Measurements from ENCODE around the gene CCDC92B.
"Not testable (repeated sequence)": the region's sequence is repeated elsewhere in the genome, so short reads cannot be mapped to it uniquely, and the experiment has no call there.

The CCDC92B gene

DNA sequence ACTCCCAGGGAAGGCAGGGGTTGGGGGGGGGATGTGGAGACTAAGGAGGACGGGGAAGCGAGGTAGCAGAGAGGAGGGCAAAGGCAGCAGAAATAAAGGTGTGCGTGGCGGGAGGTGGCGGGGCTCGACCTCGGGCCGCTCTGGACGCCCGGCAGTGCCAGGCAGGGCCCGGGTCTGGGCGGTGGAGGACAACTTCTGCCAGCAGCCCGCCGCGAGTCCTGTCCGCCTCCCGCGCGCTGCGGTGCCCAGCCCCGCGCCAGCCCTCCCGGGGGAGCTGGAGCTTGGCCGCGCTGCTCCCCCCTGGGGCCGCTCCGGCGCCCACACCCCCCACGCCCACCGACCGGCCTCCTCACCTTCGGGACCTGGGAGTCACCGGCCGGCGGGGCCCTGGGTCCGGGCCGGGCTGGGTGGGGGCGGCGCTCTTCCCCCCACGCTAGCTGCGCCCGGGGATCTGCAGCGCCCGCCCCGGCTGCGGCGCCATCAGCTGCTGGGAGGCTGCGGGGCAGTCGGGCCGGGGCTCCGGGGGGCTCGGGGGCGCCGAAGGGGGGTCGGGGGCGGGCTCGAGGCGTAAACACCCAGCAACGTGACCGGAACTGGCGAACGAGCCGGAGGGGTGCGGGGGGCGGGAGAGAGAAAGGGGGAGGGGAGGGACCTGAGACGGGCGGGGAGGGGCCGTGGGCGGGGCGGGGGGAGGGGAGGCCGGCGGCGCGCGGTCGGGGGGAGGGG, at the start of gene CCDC92B:
Gene CCDC92B (minus strand): TSS at position 595 of the 726 bp plus-strand sequence. CDS start 14,507 bp downstream, outside the sequence.
- no peak for FAIRE-seq
- no peak for DNase-seq (ENCODE audit: insufficient read length, low spot score)

DNA sequence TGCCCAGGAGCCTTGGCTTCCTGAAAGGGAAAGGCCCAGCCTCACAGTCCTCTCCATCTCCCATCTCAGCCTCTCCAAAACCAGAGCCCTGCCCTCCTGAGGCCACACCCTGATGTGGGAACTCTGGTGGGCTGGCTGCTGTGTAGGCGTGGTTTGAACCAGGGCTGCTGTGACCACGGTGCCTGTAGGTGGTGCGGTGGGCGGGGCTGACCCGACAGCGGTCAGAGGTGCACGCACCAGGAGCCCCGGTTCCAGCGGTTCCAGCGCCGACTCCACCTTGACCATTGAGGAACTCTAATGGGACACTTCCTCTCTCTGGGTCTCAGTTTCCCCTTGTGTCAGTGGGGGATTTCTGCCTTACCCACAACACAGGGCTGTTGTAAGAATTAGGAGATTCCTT, 49.2 kb upstream of the CCDC92B start:
- FAIRE-seq (no peak), DNase-seq (ENCODE audit: insufficient read length, low spot score) (no peak)

DNA sequence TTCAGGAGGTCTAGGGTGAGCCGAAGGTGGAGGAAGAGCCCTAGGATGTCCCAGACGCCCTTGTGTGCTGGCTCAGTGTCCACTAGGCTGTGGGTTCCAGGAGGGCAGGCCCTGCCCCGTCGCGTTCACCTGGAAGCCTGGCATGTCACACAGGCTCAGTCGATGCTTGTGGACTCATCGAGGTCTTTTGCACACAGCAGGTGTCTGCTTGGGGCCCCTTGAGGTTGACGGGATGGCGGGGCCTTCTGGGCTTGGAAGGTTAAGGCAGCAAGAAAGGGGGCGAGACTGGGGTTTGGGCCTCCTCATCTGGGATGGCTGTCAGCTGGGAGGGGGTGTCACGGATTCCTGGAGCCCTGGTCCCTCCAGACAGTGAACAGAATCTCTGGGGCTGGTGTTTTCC, 48.7 kb upstream of the CCDC92B start:
- FAIRE-seq (no peak), DNase-seq (ENCODE audit: insufficient read length, low spot score) (no peak)

DNA sequence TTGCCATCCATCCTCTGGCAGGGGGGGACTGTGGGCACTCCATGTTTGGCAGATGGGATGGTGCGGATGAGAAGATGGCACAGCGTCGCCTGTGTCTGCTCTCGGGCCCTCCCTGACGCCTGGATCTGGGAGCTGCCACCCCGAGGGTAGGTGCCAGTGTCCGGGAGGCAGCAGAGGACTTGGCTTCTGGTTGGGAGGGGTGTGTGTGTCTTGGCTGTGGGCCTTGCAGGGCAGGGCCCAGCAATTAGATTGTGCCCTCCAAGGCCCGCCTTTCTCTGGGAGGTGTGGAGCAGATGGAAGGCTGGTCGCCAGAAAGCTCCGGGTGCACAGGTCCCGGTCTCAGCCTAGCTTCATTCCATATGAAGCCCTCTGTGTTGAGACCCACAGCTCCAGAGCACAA, 48.2 kb upstream of the CCDC92B start:
- DNase-seq (ENCODE audit: insufficient read length, low spot score): no peak
- FAIRE-seq: no peak

DNA sequence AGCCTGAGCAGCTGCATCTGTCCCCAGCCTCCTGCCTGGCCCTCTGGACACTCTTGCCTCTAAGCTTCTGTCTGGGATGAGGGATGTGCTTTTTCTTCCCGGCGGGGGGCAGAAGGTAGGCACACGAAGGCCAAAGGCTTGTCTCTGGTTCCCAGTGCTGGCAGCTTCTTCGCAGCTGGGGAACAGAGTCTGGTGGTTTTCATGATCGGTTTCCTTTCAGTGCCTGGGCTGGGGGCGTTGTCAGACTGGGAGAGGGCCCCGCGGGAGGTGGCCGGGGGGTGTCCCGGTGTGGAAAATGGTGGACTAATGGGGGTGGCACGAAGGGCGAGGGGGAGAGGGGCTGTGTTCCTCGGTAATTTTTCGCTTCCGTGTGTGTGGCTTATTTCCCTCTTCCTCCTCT, 47.8 kb upstream of the CCDC92B start:
- no peak for DNase-seq (ENCODE audit: insufficient read length, low spot score)
- FAIRE-seq: no peak

DNA sequence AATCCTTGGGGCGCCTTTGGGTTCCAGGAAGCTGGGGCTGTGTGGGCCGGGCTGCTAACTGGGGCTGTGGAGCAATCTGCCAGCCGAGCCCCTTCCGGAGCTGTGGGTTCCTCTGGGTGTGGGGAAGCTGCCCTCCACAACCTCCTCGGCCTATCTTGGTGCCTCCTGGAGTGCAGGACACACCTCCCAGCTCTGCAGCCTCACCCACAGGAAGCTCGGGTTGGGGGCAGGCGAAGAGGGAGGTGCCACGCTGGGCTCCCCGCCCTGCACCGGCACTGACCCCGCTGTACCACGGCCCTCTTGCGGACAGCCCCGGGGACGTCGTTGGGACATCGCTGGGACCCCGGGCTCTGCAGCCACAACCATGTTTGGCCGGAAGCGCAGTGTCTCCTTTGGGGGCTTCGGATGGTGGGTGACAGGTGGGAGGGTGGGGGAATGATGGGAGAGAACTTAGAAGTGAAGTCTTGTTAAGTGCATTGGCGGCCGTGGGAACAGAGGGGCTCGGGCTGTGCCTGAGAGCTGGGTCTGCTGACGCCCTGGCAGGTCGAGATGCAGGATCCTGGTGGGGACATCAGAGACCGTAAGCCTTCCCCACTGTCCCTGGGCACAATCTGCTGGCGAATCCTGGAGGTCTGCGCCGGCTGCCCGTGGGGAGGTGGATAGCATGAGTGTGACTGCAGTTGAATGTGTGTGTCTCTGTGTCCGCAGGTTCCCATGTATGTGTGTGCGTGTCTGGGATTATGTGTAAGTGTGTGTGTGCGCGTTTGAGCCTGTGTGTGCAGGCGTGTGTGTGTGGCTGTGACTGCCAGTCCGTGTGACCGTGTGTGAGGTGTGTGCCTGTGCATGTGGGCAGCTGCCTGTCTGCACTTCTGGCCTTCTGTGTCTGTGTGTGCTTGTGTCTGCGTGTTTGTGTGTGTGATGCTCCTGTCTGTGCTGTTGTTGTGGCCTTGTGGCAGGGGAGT, 47.0 kb upstream of the CCDC92B start, which contains the start of gene RAP1GAP2:
Gene RAP1GAP2 (plus strand): TSS at position 275 of the 962 bp plus-strand sequence. CDS start 90 bp downstream, at position 365.
- FAIRE-seq (no peak), DNase-seq (ENCODE audit: insufficient read length, low spot score) (no peak)

DNA sequence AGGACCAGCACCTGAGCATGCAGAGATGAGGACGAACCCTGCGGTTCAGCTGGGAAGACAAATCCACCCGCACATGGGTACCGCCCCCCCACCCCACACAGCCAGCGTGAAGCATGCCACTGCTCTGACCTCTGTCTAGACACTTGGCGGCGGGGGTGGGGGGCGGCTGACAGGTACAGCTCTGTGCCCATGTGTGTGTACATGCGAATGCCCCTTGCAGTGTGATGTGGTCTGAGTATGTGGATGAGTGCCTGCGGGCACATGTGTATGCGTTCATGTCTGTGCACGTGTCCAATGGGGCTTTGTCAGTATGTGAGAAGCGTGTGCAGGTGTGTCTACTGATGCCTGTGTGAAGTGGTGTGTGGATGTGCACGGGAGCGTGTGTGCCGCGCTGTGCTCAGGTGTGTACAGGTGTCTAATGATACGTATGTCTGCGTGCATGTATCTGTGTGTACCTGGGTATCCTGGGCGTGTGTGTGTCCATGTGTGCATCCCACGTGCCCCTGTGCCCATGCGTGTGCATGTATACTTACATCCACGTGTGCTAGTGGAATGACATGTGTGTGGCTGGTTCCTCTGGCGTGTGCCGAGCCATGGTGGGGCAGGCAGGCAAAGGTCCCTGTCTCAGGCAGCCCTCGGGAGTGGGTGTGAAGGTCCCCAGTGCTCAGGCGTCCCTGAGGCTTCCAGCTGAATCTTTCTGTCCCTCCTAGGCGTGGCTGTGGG, 46.1 kb upstream of the CCDC92B start:
- FAIRE-seq (peak; percentile 91), DNase-seq (ENCODE audit: insufficient read length, low spot score) (no peak)

DNA sequence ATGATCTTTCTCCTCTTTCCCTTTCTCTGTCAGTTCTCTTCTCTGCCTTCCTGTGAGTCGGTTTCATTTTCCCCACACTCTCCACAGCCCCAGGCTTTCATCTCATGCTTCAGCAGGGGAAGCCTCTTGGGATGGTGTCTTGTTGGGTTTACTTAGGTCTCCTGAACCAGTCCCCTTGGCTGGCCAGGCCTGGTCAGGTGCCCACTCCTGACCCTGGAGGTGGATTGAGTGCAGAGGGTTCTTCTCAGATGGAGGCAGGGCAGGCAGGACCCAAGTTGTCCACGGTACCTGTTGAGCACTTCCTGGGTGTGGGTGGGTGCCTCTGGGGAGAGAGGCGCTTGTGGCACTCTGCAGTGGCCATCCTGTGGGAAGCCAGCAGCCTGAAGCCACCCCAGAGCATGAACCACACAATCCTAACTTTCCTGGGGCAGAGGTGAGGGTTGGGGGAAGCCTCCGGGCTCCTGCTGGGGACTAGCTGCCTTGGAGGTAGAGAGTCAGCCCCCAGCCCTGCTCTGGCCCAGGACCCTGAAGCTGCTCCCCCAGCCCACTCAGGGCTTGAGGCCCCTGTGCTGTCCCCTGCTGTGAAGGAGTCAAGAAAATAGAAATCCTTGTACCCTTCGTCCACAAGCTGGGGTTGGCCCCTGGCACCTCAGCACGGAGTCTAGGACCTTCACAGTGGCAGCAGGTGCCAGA, 44.8 kb upstream of the CCDC92B start:
- FAIRE-seq (no peak), DNase-seq (ENCODE audit: insufficient read length, low spot score) (no peak)

DNA sequence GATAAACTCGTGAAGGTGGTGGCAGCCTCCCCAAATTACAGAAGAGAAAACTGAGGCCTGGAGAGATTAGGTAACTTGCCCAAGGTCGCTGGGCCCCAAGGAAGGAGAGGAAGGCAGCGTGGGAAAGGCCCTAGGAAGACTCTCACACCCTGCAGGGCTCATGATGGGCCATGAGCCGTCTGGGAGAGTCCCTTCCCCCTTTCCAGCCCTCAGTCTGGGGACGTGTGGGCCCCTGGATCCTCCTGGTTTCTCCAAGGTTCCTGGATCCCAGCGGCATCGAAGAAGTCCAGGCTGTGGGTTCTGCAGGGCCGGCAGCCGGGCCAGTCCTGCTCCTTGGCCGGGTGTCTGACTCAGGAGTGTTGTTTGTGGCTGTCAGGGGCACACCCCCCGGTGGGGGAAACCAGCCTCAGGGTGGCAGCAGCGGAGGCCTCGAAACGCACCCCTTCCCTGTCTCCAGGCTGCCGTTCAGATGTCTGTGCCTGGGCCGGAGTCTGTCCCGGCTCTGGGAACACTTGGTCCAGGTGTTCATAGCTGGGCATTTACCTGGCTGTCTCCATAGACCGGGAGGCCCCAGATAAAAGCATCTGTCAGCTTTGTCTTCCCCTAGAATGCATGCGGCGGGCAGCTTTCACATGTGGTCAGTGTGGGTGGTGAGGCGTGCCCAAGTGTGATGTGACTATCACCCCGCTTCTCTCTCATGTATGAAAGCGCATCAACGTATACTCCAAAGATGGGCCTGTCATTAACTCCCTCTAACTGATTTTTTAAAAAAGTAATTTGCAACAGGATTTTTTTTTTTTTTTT, 43.1 kb upstream of the CCDC92B start:
- DNase-seq (ENCODE audit: insufficient read length, low spot score) (no peak), FAIRE-seq (no peak)

DNA sequence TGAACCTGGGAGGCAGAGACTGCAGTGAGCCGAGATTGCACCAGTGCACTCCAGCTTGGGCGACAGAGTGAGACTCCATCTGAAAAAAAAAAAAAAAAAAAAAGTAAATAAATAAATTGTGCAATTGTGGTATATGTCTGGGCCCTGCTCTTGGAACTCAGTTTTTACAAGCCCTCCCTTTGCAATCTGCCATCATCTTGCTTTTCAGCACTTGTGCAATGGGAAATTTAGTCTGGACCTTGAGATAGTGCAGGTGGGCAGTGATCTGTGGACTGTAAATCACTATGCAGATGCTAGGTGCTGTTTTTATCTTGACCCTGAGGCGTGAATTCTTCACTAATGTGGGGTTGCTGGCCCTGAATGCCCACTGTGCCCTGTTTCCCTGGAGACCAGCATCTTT, 40.2 kb upstream of the CCDC92B start:
- FAIRE-seq: no peak
- no peak for DNase-seq (ENCODE audit: insufficient read length, low spot score)

DNA sequence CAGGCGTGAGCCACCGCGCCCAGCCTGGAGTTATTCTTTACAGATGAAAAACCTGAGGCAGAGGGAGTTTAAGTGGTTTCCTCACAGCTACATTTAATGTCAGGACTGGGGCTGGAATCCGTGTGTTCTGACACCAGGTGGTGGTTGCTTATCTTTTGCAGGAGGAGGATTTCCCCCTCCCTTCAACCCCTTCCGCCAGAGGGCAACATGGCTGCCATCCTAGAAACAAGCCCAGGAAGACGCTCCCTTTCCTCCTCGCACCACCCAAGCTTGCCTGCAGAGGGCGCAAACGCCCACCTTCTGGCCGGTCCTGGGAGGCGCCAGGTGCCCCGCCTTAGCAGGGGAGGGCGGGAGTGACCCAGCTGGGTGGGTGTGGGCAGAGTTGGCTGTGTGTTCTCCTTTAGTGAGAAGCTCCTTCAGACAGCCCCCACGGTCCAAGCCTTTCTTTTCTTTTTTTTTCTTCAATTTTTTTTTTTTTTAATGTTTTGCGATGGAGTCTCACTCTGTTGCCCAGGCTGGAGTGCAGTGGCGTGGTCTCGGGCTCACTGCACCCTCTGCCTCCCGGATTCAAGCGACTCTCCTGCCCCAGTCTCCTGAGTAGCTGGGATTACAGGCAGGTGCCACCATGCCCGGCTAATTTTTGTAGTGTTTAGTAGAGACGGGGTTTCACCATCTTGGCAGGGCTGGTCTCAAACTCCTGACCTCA, 36.9 kb upstream of the CCDC92B start:
- DNase-seq (ENCODE audit: insufficient read length, low spot score) (peak; percentile 95), FAIRE-seq (peak; percentile 90)

DNA sequence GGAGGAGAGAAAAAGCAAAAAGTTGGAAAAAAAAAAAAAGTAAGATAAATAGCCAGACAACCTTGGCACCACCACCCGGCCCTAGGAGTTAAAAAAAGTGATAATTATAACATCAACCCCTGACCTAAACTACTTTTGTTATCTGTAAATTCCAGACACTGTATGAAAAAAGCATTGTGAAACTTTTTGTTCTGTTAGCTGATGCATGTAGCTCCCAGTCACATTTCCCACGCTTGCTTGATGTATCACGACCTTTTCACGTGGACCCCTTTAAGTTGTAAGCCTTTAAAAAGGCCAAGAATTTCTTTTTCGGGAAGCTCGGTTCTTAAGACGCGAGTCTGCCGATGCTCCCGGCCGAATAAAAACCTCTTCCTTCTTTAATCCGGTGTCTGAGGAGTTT, 35.9 kb upstream of the CCDC92B start:
- DNase-seq (ENCODE audit: insufficient read length, low spot score); FAIRE-seq: not testable (repeated sequence)

DNA sequence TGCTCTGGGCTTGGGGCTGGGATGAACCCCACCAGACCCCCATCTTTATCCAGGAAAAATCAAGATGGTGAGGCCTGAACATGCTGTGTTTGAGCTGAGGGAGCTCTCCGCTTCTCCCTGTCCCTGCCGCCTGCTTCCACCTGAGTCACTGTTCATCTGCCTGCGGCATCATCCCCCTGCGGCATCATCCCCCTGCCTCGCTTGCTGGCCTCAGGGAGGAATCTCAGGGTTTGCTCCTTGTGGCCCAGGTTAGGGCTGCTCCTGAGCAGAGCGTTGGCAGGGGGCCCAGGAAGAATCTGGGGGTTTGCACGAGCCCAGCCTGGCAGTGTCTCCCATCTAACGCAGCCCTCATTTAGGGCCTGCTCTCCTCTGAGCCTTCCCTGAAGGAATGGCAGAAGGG, 35.4 kb upstream of the CCDC92B start:
- DNase-seq (ENCODE audit: insufficient read length, low spot score) (no peak), FAIRE-seq (no peak)

DNA sequence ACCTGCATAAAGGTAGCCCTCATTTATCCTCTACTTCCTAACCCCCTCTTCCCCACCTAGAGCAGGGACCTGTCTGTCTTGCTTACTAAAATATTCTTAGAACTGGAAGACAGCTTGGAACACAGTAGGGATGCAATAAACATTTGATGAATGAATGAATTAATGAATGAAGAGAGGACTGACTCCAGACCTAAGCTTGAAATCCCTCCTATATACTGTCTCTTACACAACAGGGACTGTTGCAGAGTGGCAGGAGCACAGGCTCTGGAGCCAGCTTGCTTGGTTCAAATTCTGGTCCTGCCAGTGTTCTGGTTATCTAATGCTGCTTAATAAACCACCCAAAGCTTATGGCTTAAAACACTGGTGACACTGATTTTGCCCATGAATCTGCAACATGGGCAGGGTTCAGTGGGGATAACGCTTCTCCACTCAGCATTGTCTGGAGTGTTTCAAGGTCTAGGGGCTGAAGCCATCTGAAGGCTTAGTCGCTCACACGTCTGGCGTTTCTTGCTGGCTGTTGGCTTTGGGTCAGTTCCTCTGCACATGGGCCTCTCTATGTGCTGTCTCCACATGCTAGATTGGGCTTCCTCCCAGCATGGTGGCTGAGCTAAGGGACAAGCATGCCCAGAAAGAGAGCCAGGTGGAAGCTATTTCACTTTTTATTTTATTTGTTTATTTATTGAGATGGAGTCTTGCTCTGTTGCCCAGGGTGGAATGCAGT, 34.0 kb upstream of the CCDC92B start:
- FAIRE-seq (no peak), DNase-seq (ENCODE audit: insufficient read length, low spot score) (no peak)

DNA sequence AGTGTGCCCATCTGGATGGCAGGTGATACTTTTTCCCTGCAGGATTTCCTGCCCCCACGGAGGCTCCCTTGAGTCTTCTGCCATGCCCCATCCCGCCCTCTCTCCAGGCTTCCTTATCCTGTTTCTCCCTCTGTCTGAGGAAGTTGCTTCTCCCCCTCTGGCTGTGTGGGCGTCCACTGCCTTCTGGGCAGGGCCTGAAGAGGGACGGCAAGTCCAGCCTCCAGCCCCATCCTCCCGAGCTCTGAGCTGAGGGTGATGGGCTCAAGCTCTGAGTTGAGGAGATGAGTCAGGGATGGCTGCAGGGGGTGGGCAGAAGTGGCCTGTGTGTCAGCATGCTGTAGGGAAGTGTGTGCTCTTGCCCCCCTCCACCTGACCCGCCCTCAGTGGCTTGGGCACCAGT, 32.6 kb upstream of the CCDC92B start:
- FAIRE-seq (peak; percentile 42), DNase-seq (ENCODE audit: insufficient read length, low spot score) (peak; percentile 53)

DNA sequence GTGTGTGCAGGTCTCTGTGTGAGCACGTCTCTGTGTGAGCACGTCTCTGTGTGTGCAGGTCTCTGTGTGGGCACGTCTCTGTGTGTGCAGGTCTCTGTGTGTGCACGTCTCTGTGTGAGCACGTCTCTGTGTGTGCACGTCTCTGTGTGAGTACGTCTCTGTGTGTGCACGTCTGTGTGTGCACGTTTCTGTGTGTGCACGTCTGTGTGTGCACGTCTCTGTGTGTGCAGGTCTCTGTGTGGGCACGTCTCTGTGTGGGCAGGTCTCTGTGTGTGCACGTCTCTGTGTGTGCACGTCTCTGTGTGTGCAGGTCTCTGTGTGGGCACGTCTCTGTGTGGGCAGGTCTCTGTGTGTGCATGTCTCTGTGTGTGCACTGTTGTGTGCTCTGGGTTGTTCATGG, 32.1 kb upstream of the CCDC92B start:
- peak; percentile 93 for FAIRE-seq
- not testable (repeated sequence) for DNase-seq (ENCODE audit: insufficient read length, low spot score)

DNA sequence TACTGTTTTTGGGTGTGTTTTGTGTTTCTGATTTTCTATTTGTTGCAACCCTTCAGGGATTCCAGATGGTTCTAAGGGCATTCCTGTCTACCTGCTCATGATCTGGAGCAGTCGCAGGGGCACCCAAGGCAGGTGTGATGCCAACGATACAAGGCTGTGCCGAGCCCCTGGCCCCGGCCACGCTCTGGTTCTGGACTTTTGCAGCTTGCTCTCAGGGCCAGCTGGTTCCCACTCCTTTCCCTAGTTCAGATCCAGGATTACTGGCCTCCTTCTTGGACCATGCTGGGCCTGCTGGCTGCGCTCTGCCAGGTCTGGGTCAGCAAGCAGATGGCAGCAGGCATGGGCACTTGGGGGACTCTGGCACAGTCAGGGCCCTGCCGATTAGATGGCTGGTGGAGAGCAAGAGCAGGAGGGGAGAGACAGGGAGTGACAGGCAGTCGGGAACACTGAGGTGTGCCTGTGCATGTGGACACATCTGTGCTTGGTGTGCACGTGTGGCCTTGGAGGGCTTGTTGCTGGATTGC, 31.5 kb upstream of the CCDC92B start:
- no peak for DNase-seq (ENCODE audit: insufficient read length, low spot score)
- peak; percentile 26 for FAIRE-seq

DNA sequence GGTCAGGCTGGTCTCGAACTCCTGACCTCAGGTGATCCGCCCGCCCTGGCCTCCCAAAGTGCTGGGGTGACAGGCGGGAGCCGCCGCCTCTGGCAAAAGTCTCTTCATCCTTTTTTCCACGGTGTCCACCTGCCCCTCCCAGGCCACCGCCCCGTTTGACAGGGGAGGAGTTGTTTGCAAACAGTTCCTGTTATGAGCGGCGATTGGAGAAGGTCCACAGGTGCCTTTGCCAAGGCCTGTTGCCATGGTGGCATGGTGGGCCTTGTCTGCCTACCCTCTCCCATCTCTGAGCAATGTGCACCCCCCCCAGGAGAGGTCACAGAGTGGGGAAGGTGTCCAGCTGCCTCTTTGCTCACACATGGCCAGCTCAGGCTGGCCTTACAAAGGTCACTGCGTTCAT, 30.8 kb upstream of the CCDC92B start:
- DNase-seq (ENCODE audit: insufficient read length, low spot score) (no peak), FAIRE-seq (no peak)
